DOHH2 (cell line): ENCODE data around the gene XPA.

ENCODE experiments used
- H3F3A ChIP-seq: fragments of 200-600 bp; sonication (generic), shearing (Covaris generic); 2 replicates; pipeline ENCODE4 v1.6.0; 2016; ENCODE audit warnings: antibody characterized with exemption, mild to moderate bottlenecking; ENCODE audit not compliant: control insufficient read depth, insufficient read depth
- H3K27ac ChIP-seq: fragments of 200-600 bp; sonication (generic); 2 replicates; pipeline ENCODE4 v1.5.1; 2014; ENCODE audit warnings: low read depth, mild to moderate bottlenecking, low read length, moderate library complexity
- H3K27me3 ChIP-seq: fragments of 200-600 bp; sonication (generic); 2 replicates; pipeline ENCODE4 v1.6.1; 2014; ENCODE audit warnings: mild to moderate bottlenecking, low read length, mixed read lengths; ENCODE audit not compliant: control insufficient read depth
- H3K36me3 ChIP-seq: fragments of 200-600 bp; sonication (generic); 2 replicates; pipeline ENCODE4 v1.6.1; 2014; ENCODE audit warnings: mild to moderate bottlenecking, low read length, moderate library complexity, mixed read lengths; ENCODE audit not compliant: control insufficient read depth
- H3K4me1 ChIP-seq: fragments of 200-600 bp; sonication (generic); 2 replicates; pipeline ENCODE4 v1.6.1; 2014; ENCODE audit warnings: mild to moderate bottlenecking, low read length, mixed read lengths; ENCODE audit not compliant: control insufficient read depth
- H3K4me2 ChIP-seq: fragments of 200-600 bp; sonication (generic); 2 replicates; pipeline ENCODE4 v1.6.0; 2014; ENCODE audit warnings: mild to moderate bottlenecking, low read length, moderate library complexity
- H3K4me3 ChIP-seq: fragments of 200-600 bp; sonication (generic); 2 replicates; pipeline ENCODE4 v1.5.1; 2014; ENCODE audit warnings: mild to moderate bottlenecking, low read length, mixed read lengths
- H3K79me2 ChIP-seq: fragments of 200-600 bp; sonication (generic); 2 replicates; pipeline ENCODE4 v1.6.1; 2014; ENCODE audit warnings: mild to moderate bottlenecking, low read length, mixed read lengths; ENCODE audit not compliant: control insufficient read depth
- H3K9me2 ChIP-seq: fragments of 200-600 bp; sonication (generic); replicated peaks from 2 replicates; pipeline ENCODE4 v1.6.1; 2014; ENCODE audit warnings: mild to moderate bottlenecking, low read length, mixed read lengths; ENCODE audit not compliant: control insufficient read depth
- H3K9me3 ChIP-seq: fragments of 200-600 bp; sonication (generic); 2 replicates; pipeline ENCODE4 v1.6.1; 2014; ENCODE audit warnings: antibody characterized with exemption, low read length, mixed read lengths; ENCODE audit not compliant: control insufficient read depth, insufficient read depth
- H4K20me1 ChIP-seq: fragments of 200-600 bp; sonication (generic); 2 replicates; pipeline ENCODE4 v1.6.0; 2014; ENCODE audit warnings: low read depth, mild to moderate bottlenecking, antibody characterized with exemption, low read length, moderate library complexity; ENCODE audit not compliant: control insufficient read depth, insufficient read depth
- CTCF ChIP-seq: fragments of 200-600 bp; sonication (generic); IDR thresholded peaks from one replicate; pipeline ENCODE4 v1.5.1; 2014; ENCODE audit warnings: antibody characterized with exemption, mild to moderate bottlenecking, low read depth, low read length; ENCODE audit not compliant: poor library complexity, severe bottlenecking
- EZH2phosphoT487 ChIP-seq: fragments of 200-600 bp; sonication (generic); IDR thresholded peaks from 2 replicates; pipeline ENCODE4 v1.6.1; 2017; ENCODE audit warnings: borderline replicate concordance, mild to moderate bottlenecking, antibody characterized with exemption, low read length, moderate library complexity, mixed read lengths

The XPA gene

GRCh38 chr9:97705354-97705950 lies 8.3 kb upstream of the XPA start:
- no peaks in the 10 kb centered on the region for H3K79me2 ChIP-seq
- no peaks in the 10 kb centered on the region for H3K36me3 ChIP-seq
- H3K9me3 ChIP-seq, result no peaks in the 10 kb centered on the region
- H3K27ac ChIP-seq, result no peak overlapping the region
- H3K4me1 ChIP-seq, result no peaks in the 10 kb centered on the region
- no peaks in the 10 kb centered on the region for H3F3A ChIP-seq
- TF ChIP-seq EZH2phosphoT487, result no peak
- no peak for TF ChIP-seq CTCF
- no peaks in the 10 kb centered on the region for H3K9me2 ChIP-seq
- H3K27me3 ChIP-seq, result peaks cover 36% of the 10 kb centered on the region
- no peak overlapping the region for H3K4me3 ChIP-seq
- no peak overlapping the region for H3K4me2 ChIP-seq
- H4K20me1 ChIP-seq, result no peaks in the 10 kb centered on the region

DNA sequence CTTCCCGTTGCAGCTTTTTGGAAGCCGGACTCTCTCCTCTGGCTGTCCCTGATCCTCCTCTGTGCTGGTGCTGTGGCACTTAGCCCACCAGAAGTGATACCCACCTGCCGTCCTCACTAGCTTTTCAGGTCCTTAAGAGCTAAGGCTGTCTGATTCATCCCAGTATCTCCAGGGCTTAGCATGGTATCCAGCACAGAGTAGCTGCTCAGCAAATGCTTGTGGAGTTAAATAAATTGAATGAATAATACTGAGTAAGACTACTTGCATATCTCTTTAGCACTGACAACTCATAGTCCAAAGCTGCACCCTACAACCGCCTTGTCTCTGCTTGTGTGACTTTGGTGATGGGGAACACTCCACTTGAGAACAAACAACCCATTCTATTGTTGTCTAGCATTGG lies 7.7 kb upstream of the XPA start:
- Histone ChIP-seq H3K27ac (no peak overlapping the region), H3K9me2 (no peaks in the 10 kb centered on the region), H3K27me3 (peaks cover 36% of the 10 kb centered on the region), H3K79me2 (no peaks in the 10 kb centered on the region), H3K36me3 (no peaks in the 10 kb centered on the region), H3F3A (no peaks in the 10 kb centered on the region), H3K9me3 (no peaks in the 10 kb centered on the region), H3K4me3 (no peak overlapping the region), H3K4me2 (no peak overlapping the region), H3K4me1 (peaks cover under 1% of the 10 kb centered on the region), H4K20me1 (no peaks in the 10 kb centered on the region)
- TF ChIP-seq CTCF (no peak), EZH2phosphoT487 (no peak)

DNA sequence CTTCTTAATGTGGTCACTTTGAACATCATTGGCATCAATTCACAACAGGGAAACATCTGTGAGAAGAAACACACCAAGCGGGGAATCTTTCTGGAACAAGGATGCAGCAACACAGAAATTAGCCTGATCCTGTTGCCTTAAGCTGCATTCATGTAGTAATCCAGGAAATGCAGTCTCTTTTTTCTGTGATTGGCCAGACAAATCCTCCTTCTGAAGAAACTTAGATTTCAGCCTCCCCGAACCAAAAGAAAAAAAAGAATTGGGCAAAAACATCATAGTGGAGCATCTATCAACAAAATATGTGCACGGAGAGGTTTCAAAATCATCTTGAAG lies 7.2 kb upstream of the XPA start:
- no peaks in the 10 kb centered on the region for H4K20me1 ChIP-seq
- H3K4me1 ChIP-seq, result peaks cover 6% of the 10 kb centered on the region
- no peaks in the 10 kb centered on the region for H3K9me2 ChIP-seq
- H3K79me2 ChIP-seq, result no peaks in the 10 kb centered on the region
- no peak overlapping the region for H3K27ac ChIP-seq
- peaks cover 36% of the 10 kb centered on the region for H3K27me3 ChIP-seq
- TF ChIP-seq CTCF (no peak), EZH2phosphoT487 (no peak)
- no peaks in the 10 kb centered on the region for H3K36me3 ChIP-seq
- no peak overlapping the region for H3K4me2 ChIP-seq
- H3F3A ChIP-seq, result no peaks in the 10 kb centered on the region
- H3K9me3 ChIP-seq, result no peaks in the 10 kb centered on the region
- H3K4me3 ChIP-seq, result no peak overlapping the region
